Stimulated activated effector memory CD8-positive, alpha-beta T cell treated with anti-CD3 and anti-CD28 coated beads, Interleukin-12 subunit alpha, Interleukin-12 subunit beta, amount 100 ng/mL, for 72 hours (primary cell): ENCODE results near the gene C16orf46.
A peak's percentile ranks its signal among the peaks of the same experiment; 100 is the strongest.
"Not testable (repeated sequence)": the region's sequence is repeated elsewhere in the genome, so short reads cannot be mapped to it uniquely, and the experiment has no call there.

Experiments
- ATAC-seq: fragments of 150-1000 bp; cut with Tn5 transposase; 2 replicates; pipeline ENCODE4 v1.10.0; 2021
- DNase-seq, 2 donors: peaks; one replicate each; pipeline ENCODE4 v3.0.0; 2021 to 2022; ENCODE audit warnings: low spot score in 2 of 2
- H3K27ac Mint-ChIP-seq: one replicate; pipeline ENCODE4 v1.8.0; 2022; ENCODE audit warnings: mild to moderate bottlenecking, mixed read lengths
- H3K36me3 Mint-ChIP-seq: one replicate; pipeline ENCODE4 v1.8.0; 2022; ENCODE audit warnings: mild to moderate bottlenecking, mixed read lengths
- H3K4me1 Mint-ChIP-seq: one replicate; pipeline ENCODE4 v1.8.0; 2022; ENCODE audit warnings: mixed read lengths
- H3K4me3 Mint-ChIP-seq: one replicate; pipeline ENCODE4 v1.8.0; 2022; ENCODE audit warnings: mild to moderate bottlenecking, mixed read lengths
- H3K9me3 Mint-ChIP-seq: one replicate; pipeline ENCODE4 v1.8.0; 2022; ENCODE audit warnings: mixed read lengths

Gene C16orf46

GRCh38 chr16:81077076-81077940 lies at the start of gene C16orf46:
Gene C16orf46, minus strand, starts transcription at chr16:81077238. Its CDS starts 13,283 bp downstream, at chr16:81063955.
- no peaks in the 10 kb centered on the region for H3K9me3 Mint-ChIP-seq
- H3K36me3 Mint-ChIP-seq = no peaks in the 10 kb centered on the region
- ATAC-seq (peak; percentile 97), DNase-seq (peak in 1 of 2 donors; percentile 97)
- H3K27ac Mint-ChIP-seq = no peak within 1 kb of the TSS
- H3K4me1 Mint-ChIP-seq = no peaks in the 10 kb centered on the region
- H3K4me3 Mint-ChIP-seq = no peak within 1 kb of the TSS

- Mint-ChIP-seq H3K36me3 (no peaks in the 10 kb centered on the region), H3K4me1 (no peaks in the 10 kb centered on the region), H3K4me3 (no peak overlapping the region), H3K27ac (no peak overlapping the region), H3K9me3 (no peaks in the 10 kb centered on the region)
- DNase-seq (no peak), ATAC-seq (no peak)
Measured at GRCh38 chr16:81123092-81123852, 46.2 kb upstream of the C16orf46 start.

GRCh38 chr16:81121474-81121990 lies 44.5 kb upstream of the C16orf46 start:
- ATAC-seq (no peak), DNase-seq (no peak)
- Mint-ChIP-seq H3K36me3 (no peaks in the 10 kb centered on the region), H3K27ac (no peak overlapping the region), H3K4me1 (no peaks in the 10 kb centered on the region), H3K9me3 (no peaks in the 10 kb centered on the region), H3K4me3 (no peak overlapping the region)

GRCh38 chr16:81117436-81117835 lies 40.4 kb upstream of the C16orf46 start:
- Mint-ChIP-seq H3K4me3 (no peak overlapping the region), H3K36me3 (no peaks in the 10 kb centered on the region), H3K9me3 (no peaks in the 10 kb centered on the region), H3K27ac (no peak overlapping the region), H3K4me1 (no peaks in the 10 kb centered on the region)
- no peak for ATAC-seq
- no peak for DNase-seq

GRCh38 chr16:81116285-81116684 lies 39.2 kb upstream of the C16orf46 start:
- Mint-ChIP-seq H3K4me1 (no peaks in the 10 kb centered on the region), H3K36me3 (no peaks in the 10 kb centered on the region), H3K27ac (no peak overlapping the region), H3K4me3 (no peak overlapping the region), H3K9me3 (no peaks in the 10 kb centered on the region)
- DNase-seq (no peak), ATAC-seq (no peak)

- H3K27ac Mint-ChIP-seq = no peak overlapping the region
- DNase-seq (no peak), ATAC-seq (no peak)
- no peaks in the 10 kb centered on the region for H3K4me1 Mint-ChIP-seq
- no peak overlapping the region for H3K4me3 Mint-ChIP-seq
- H3K36me3 Mint-ChIP-seq = no peaks in the 10 kb centered on the region
- H3K9me3 Mint-ChIP-seq = no peaks in the 10 kb centered on the region
Measured at GRCh38 chr16:81112453-81112852, 35.4 kb upstream of the C16orf46 start.

GRCh38 chr16:81109274-81109673 lies 32.2 kb upstream of the C16orf46 start:
- H3K9me3 Mint-ChIP-seq, ATAC-seq, H3K36me3 Mint-ChIP-seq, H3K4me1 Mint-ChIP-seq, DNase-seq, H3K4me3 Mint-ChIP-seq, H3K27ac Mint-ChIP-seq: not testable (repeated sequence)

GRCh38 chr16:81107511-81107910 lies 30.5 kb upstream of the C16orf46 start:
- ATAC-seq = no peak
- Mint-ChIP-seq H3K9me3 (no peaks in the 10 kb centered on the region), H3K36me3 (no peaks in the 10 kb centered on the region), H3K4me3 (no peak overlapping the region), H3K27ac (no peak overlapping the region), H3K4me1 (no peaks in the 10 kb centered on the region)
- DNase-seq = no peak

GRCh38 chr16:81106826-81107503 lies 29.9 kb upstream of the C16orf46 start:
- H3K4me3 Mint-ChIP-seq = no peak overlapping the region

GRCh38 chr16:81105946-81106345 lies 28.9 kb upstream of the C16orf46 start:
- H3K27ac Mint-ChIP-seq = no peak overlapping the region
- no peak overlapping the region for H3K4me3 Mint-ChIP-seq
- H3K9me3 Mint-ChIP-seq = no peaks in the 10 kb centered on the region
- ATAC-seq = no peak
- H3K4me1 Mint-ChIP-seq = no peaks in the 10 kb centered on the region
- no peak for DNase-seq
- no peaks in the 10 kb centered on the region for H3K36me3 Mint-ChIP-seq

More at GRCh38 chr16:81106826-81107503, 29.9 kb upstream of the C16orf46 start:
- ATAC-seq (no peak), DNase-seq (no peak)
- Mint-ChIP-seq H3K27ac (no peak overlapping the region), H3K36me3 (no peaks in the 10 kb centered on the region), H3K4me1 (no peaks in the 10 kb centered on the region), H3K9me3 (no peaks in the 10 kb centered on the region)

- no peaks in the 10 kb centered on the region for H3K9me3 Mint-ChIP-seq
- no peaks in the 10 kb centered on the region for H3K36me3 Mint-ChIP-seq
- DNase-seq (no peak), ATAC-seq (no peak)
- peaks cover 1% of the 10 kb centered on the region for H3K4me1 Mint-ChIP-seq
- no peak overlapping the region for H3K4me3 Mint-ChIP-seq
- no peak overlapping the region for H3K27ac Mint-ChIP-seq
Measured at GRCh38 chr16:81101702-81102101, 24.7 kb upstream of the C16orf46 start.

- H3K27ac Mint-ChIP-seq = no peak overlapping the region
- peaks cover 6% of the 10 kb centered on the region for H3K4me1 Mint-ChIP-seq
- H3K4me3 Mint-ChIP-seq = no peak overlapping the region
- no peaks in the 10 kb centered on the region for H3K36me3 Mint-ChIP-seq
- no peak for ATAC-seq
- peaks cover 3% of the 10 kb centered on the region for H3K9me3 Mint-ChIP-seq
- no peak for DNase-seq
Measured at GRCh38 chr16:81099958-81100357, 22.9 kb upstream of the C16orf46 start.

- no peaks in the 10 kb centered on the region for H3K36me3 Mint-ChIP-seq
- no peak for DNase-seq
Measured at GRCh38 chr16:81097230-81097629, 20.2 kb upstream of the C16orf46 start.

GRCh38 chr16:81096715-81097208 lies 19.7 kb upstream of the C16orf46 start:
- Mint-ChIP-seq H3K4me3 (peak overlapping the region; percentile 53), H3K4me1 (peaks cover 6% of the 10 kb centered on the region)

More at GRCh38 chr16:81097230-81097629, 20.2 kb upstream of the C16orf46 start:
- Mint-ChIP-seq H3K4me3 (no peak overlapping the region), H3K4me1 (peaks cover 6% of the 10 kb centered on the region), H3K9me3 (peaks cover 3% of the 10 kb centered on the region), H3K27ac (no peak overlapping the region)
- no peak for ATAC-seq

More at GRCh38 chr16:81096715-81097208, 19.7 kb upstream of the C16orf46 start:
- Mint-ChIP-seq H3K27ac (no peak overlapping the region), H3K36me3 (no peaks in the 10 kb centered on the region), H3K9me3 (peaks cover 3% of the 10 kb centered on the region)
- no peak for ATAC-seq
- peak in 1 of 2 donors; percentile 3 for DNase-seq
